SKM-1 treated with dmso at 0.1 percent for 144 hours (cell line): ENCODE results near the gene SHH.

ENCODE experiments used
- DNase-seq: peaks from one replicate; lab custom pipeline; 2025; ENCODE audit not compliant: unreplicated experiment; lab: John Stamatoyannopoulos, UW

The SHH gene

DNA sequence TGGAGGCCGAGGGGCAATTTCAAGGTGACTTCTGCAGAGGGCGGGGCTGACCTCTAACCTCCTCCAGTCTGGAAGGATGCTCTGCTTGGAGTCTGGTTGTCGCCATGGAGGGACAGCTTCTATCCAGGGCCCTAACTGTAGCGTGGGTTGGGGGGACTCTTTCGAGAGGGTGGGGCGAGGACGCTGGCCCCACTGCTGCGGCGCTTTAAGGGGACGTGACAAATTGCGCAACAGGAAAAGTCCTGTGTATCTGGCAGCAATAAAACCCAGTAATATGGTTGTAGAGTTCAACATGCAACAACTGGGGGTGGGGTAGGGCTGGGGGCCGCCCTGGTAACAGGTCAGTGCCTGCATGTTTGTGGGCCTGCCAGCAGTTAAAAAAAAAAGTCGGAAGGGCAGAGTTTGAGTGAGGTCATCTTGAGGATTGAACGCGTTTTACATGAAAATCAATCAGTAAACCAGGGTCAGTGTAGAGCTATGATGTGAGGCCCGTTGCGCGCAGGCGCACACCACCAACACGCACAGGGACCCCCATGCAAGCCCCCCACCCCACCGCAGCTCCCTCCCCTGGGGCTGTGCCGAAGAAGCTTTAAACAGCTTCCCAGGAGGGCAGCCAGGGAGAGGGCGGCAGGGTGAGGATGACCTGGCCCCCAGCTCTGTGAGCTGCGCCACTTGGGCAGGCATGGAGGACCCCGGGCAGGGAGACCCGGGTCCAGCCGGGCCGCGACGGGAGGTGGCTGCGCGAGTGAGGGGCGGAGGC, 4.3 kb downstream of the SHH start:
- DNase-seq, result no peak

DNA sequence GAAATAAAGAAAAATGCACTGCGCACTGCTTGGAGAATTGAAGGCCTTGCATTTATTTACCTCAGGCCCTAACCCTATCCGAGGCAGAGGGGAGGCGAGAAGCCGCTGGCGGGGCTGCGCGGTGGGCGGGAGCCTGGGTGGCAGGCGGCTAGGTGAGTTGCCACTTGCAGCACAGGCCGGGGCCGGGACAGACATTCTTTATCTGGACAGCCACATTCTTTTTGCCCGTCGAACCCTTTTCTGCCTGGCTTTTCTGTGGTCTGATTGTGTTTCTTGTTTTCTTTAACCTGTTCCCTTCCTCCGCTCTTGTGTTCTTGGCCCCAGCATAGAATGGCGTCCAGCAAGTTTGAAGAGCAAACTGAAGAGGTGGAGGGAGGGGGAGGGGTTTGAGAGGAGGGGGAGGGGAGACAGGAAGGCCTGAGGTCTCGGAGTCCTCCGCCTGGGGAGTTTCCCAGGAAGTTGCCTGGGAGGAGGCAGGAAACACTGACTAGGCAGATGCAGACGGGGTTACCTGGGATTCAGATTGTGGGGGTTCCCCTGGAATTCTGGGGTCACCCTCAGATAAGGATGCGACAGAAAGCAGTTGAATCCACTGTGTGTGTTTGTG, 5.1 kb downstream of the SHH start:
- DNase-seq, result no peak

DNA sequence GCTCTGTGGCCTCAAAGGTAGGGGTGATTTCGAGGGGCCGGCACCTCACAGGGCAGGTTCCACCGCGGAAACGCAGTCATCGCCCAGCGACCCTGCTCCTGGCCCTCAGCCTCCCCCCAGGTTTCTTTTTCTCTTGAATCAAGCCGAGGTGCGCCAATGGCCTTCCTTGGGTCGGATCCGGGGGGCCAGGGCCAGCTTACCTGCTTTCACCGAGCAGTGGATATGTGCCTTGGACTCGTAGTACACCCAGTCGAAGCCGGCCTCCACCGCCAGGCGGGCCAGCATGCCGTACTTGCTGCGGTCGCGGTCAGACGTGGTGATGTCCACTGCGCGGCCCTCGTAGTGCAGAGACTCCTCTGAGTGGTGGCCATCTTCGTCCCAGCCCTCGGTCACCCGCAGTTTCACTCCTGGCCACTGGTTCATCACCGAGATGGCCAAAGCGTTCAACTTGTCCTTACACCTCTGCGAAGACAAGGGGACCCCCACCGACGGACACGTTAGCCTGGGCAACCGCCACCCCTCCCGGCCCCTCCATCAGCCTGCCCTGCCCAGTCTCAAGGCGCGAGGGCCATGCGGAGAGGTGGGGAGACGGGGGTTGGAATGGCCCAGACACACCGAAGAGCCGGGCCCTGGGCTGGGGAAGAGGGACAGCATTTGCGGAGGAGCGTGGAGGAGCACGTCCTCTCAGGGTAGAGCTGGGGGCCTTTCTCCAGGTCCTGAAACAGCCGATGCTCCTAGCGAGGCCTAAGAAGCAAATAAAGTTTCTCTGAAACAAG, 6.0 kb downstream of the SHH start:
- no peak for DNase-seq

DNA sequence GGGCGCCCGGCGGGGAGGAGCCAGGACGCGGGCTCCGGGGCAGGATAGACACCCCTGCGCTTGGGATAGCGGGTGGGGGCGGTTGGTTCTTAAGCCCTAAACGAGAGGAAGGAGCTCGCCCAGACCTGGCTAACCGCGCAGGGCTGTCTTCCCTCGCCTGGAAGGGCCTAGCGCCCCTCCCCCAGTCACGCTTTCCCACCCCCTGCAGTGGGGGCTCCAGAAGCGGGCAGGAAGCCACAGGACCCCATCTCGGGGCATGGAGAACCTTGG, 6.5 kb downstream of the SHH start:
- DNase-seq, result no peak

DNA sequence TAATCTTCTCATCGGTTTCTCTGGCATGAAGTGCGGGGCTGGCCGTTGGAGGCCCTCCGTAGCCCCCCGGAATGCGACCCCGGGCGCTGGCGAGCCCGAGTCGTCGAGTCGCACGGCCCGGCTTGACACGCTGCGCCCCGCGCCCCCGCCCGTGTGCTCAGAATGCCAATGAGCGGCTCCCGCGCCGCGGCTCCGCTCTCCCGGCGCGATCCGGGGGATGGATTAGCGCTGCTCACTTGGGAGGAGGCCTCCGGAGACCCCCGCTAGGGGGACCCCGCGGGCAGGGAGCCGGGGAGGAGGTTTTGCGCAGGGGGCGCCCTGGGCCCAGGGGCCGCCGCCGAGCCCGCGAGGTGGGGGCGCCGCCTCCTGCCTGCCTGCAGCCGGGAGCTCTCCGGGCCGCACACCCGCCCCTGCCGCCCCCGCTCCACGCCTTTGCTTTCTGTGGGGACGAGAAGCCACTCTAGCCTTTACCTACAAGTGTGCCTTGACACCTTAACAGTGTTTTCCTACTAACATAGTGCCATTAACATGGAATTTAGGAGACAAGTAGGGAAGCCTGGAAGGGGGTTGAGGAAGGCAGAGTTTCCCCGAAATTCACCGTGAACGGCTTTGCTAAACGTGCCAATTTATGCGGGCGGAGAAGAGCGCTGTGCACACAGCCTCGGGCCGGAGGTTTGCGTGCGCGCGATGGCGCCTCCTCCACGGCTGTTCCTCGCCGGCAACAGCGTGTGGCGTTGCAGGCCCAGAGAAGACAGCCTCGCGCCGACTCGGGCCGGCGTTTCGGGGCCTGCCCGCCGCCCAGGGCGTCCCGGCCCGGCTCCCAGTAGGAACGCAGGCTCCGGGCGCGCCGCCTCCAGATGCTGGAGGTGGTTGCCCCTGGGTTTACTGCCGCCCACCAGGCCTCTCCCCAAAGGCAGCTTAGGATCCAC, 7.1 kb downstream of the SHH start:
- no peak for DNase-seq

DNA sequence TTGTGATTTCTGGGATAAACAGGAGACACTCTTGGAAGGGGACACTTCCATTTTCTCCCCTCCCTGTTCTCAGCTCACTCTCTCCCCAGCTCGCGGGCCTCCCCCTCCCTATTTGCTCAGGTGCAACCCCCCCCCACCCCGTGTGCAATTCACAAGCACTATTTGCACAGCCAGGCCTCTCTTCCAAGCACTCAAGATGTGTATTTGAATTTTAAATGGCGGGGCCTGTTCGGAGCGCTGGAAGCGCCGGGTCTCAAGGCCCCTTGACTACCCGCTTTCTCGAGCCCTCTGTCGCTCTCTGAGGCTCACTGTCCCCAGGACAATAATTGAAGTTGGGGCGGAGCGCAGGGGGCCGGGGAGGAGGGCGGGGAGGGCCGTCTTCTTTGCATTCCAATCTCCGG, 7.8 kb downstream of the SHH start:
- DNase-seq, result no peak

DNA sequence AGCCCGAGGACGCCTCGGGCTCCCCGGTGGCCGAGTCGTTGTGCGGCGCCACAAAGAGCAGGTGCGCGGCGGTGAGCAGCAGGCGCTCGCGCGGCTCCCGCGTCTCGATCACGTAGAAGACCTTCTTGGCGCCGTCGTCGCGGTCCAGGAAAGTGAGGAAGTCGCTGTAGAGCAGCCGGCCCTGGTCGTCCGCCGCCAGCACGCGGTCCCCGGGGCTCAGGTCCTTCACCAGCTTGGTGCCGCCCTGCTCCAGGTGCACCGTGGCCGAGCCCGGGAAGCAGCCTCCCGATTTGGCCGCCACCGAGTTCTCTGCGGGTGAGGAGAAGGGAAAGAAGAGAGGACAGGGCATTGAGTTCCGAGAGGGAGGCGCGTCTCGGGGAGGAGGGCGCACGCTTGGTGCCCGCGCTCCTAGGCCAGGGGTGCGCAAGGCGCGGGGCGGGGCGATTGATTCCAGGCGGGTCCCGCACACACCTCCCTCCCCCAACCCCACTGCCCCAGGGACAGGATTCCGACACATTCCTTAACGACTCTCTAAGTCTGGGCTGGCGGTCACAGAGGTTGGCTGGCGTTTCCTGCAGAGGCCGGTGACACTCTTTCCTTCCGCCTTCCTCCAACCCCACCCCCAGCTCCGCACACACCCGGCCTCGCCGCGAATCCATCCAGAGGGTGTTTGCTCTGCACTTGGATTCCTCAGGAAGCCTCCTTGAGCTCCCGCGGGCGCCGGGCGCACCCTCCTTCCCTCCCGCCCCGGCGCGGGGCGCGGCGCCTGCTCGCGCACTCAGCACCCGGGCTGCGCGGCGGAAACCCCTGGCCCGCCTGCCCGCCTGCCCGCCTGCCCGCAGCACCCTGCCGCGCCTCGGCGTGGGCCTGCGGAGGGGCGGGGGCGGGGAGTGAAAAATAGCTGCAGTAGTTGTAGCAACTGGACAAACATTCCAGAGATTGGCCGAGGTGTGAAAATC, 8.6 kb downstream of the SHH start:
- no peak for DNase-seq

DNA sequence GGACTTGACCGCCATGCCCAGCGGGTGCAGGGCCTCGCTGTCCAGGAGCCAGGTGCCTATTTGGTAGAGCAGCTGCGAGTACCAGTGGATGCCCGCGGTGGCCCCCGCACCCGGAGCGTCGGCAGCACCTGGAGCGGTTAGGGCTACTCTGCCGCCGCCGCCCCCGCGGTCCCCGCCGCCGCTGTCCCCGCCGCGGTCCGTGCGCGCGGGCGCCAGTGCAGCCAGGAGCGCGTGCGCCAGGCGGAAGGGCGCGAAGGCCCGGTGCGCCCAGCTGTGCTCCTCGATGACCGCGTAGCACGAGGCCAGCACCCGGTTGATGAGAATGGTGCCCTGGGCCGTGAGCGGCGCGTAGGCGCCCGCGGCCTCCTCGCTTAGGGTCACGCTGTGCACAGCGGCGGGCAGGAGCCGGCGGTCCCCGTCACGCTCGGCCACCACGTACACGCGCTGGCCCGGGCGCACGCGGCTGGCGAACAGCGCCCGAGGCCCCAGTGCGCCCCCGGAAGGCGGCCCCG, 9.3 kb downstream of the SHH start:
- DNase-seq, result no peak

DNA sequence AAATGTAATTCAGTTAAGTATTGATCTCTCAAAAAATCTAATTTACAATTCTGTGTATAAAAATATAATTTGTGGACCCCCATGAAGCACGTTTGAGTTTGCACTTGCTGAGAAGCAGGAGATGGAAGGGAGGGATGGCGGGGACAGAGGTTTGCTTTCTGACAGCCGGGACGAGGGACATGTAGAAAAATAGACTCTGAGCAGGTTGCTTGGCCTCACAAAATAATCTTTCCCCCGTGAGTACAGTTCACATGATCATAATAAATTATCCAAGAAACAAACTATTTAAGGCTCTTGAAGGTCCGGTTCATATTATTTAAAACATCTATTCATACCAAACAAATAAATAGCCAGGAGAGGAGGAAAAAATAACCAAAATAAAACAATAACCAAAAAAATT, 10.0 kb downstream of the SHH start:
- no peak for DNase-seq

DNA sequence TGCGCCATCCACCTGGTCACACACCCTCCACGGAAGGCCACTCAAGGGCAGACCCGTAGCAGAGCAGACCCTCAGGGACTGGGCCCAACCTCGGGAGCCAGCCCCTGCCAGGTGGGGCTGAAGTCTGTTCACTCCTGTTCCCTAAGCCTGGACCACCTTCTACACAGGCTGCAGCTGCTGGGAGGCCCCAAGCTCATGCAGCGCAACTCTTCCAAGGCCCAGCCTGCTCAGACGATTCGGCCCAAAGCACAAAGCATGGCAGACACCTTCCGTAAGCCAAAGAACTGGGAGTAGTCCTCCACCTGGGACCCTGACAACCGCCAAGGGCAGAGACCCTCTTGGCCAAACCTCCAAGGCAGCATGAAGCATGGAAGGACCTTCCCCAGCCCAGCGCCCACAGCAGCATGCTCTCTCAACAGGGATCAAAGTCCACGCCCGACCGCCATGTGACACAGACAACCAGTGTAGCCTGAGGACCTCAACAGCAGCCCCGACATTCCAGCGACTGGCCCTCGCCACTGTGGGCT, 11.5 kb downstream of the SHH start:
- no peak for DNase-seq

DNA sequence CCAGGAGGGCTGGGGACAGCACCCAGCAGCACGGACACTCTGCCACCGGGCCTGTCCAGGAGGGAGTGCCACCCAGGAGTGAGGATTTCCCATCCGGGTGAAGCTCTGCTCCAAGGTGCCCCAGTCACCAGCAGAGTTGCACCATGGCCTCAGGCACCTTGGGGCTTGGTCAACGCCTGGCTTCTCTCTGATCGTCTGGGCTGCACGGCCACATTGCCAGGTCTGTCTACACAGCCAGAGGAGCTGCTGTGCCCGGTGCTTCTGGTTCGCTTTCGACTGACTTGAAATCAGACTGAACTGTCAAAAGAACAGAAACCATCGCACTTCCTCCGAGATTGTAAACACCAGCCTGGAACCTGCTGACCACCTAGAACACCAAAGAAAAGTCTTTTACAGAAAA, 12.0 kb downstream of the SHH start:
- DNase-seq, result no peak

DNA sequence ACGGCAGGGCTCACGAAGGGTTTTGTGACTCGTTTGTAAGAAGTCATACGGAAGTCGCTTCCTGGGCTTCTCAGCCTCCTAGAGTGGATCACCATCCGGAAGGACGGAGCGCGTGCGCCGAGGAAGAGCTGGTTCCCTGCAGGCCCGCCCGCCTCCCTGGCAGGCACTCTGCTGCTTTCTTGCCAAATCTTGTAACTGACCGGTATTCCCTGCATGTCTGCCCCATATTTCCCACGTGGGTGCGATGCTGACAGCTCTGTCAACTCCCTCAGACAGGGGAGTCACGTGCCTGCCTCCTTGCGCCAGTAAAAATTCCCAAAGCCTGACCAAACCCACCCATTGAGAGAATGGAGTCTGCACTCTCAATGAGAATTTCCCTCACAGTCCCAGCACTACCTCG, 12.7 kb downstream of the SHH start:
- DNase-seq, result no peak

DNA sequence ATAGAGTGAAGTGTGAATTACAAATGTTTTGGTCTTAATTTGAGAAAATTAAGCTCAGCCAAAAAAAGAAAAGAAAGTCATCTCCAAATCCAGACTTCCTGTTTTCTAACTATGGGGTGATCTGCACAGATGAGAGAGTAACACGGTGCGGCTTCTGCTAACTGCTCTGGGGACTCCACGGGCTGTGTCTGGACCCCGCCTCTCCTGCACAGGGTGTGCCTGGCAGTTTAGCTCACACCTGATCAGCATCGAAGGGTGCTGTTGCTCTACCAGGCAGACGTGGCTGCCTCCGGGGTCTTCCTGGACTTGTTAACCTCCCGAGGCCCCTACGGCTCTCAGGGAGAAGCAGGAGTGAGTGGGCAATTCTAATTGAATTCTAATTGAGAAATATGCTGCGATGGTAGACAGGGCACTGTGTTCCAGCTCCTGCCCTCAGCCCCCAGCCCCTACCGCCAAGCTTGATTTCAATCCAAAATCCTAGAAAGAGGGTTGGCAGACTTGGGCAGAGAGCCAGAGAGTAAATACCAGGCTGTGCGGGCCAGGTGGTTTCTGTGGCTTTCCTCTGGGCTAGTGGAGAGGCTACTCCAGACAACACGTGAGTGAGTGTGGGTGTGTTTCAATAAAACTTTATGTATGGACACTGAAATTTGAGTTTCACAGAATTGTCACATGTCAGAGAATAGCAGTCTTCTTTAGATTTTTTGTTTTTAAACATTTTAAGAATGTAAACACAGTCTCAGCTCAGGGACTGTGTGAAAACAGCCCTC, 13.4 kb downstream of the SHH start:
- no peak for DNase-seq

DNA sequence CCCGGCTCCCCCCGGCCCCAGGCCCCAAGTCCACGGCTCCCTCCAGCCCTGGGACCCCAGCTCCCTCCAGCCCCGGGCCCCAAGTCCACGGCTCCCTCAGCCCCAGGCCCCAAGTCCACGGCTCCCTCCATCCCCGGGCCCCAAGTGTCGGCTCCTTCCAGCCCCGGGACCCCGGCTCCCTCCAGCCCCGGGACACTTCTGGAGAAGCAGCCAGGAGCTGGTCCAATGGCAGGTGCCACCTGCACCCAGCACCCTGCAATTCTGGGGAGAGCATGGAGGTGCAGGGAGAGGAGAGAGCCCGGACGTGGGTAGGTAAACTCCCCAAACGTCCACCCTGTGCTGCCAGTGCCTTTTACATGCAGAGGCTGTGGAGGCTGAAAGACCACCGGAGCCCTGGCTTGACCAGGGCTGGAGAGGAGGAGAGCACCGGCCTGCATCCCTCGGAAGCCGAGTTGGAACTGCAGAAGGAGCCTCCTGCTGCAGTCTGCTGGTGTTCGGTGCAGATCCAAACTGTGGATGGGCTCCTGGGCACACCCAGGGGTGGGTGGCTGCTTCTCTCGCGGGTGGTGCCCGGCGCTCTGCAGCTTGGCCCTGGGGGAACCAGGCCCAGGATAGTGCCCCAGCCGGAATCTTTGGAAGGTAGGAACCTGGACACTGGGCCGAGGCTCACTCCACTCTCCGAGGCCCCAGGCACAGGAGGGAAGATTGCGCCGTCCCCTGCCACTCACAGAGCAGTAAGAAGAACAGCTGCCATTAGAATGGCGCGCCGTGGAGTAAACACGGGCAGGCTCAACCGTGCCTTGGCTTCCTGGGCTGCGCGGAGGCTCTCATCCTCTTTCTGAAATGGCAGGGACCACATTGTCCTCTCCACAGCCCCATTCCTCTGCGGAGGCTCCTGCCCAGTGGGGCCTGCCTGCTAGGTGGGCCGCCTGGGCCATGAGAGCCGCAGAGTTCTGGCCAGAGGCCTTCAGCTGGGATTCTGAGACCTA, 14.7 kb downstream of the SHH start:
- no peak for DNase-seq

DNA sequence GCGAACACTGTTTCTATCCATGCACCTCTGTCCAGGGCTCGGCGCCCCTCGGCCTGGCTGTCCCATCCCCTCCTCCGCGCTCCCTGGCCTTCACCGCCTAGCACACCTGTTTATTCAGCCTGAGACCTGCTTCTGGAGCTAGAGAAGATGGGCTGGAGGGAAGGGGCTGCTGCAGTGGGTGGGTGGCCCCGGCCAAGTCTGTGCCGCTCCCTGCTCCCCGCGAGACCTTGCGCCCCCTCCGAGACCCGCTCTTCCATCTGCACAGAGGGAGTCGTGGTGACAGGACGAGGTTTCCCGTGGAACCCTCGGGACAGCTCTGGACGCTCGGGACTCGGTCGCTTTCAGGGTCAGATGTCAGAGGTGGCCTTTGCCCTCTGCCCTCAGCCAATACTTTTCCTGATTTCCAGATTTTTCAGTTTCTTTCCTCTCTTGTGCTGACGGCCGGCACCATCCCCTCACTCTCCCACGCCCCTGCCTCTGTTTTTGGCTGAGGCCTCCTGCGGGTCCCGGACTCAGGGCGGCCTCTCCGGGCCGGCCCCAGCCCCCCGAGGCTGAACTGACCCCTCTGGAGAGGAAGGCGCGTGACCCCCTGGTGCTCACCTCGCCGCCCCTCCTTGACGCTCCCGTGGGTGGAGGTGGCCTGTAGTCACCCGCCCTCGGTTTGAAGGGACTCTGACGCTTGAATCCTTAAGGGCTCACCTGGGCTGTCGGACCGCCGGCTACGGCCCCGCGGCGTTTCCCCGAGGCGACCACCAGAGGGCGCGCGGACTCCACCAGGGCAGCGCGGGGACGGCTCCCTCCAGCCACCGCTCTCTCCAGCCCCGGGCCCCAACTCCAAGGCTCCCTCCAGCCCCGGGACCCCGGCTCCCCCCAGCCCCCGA, 15.6 kb downstream of the SHH start:
- DNase-seq, result no peak

DNA sequence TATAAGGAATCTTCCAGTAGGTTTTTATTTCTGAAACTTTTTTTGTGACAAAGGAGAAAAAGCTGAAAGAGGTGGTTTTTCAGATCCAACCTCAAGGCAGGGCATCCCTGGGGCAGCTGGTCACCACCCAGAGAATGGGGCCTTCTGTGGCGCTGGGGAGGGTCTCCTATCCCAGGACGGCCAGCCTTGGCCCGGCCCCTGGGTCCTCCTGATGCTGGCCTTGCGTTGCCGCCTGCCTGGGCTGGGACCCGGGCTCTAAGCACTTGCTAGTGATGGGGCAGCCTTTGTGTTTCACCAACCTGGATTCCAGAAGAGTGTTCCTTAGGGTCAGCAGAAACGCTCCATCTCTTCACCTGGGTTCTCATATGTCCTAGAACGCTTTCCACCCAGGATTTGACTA, 16.3 kb downstream of the SHH start:
- DNase-seq, result no peak

DNA sequence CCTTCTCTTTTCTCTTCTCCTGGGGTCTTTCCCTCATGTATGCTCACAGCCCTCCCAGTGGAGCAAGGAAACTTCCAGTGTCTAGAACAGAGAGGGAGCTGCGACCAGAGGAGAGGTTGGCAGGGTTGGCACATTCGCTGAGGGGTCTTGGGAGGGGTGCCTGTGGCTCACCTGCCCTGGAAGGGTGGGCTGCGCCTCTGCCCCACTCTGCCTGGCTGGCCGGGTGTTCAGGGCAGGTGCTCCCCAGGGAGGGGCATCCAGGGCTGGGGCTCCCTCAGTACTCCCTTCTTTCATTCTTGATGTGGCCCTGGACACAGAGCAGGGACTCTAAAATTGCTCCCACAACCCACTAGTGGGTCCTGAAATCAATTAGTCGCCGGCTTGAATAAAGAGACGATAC, 16.9 kb downstream of the SHH start:
- no peak for DNase-seq
